SK-N-SH treated with all-trans-retinoic acid at 6 μM for 48 hours (cell line): ENCODE measurements around the gene METTL6.
"Not testable (repeated sequence)": the region's sequence is repeated elsewhere in the genome, so short reads cannot be mapped to it uniquely, and the experiment has no call there.

Source experiments
- ATAC-seq: fragments of 200-7000 bp; cut with Tn5 transposase; 3 replicates; pipeline ENCODE4 v1.9.1; 2020; ENCODE audit warnings: mild to moderate bottlenecking, moderate library complexity
- ARNTL ChIP-seq: fragments of 450-650 bp; formaldehyde crosslinking; IDR thresholded peaks from 2 replicates; pipeline ENCODE4 v1.5.0; 2020; ENCODE audit warnings: low read depth, mild to moderate bottlenecking, moderate library complexity, borderline replicate concordance
- BACH2 ChIP-seq: fragments of 250-450 bp; sonication (Bioruptor Pico); IDR thresholded peaks from 2 replicates; pipeline ENCODE4 v1.9.0; 2021; ENCODE audit warnings: mild to moderate bottlenecking, borderline replicate concordance
- CREB5 ChIP-seq: fragments of 250-450 bp; sonication (Bioruptor Pico); IDR thresholded peaks from 2 replicates; pipeline ENCODE4 v1.5.1; 2020; ENCODE audit warnings: low read depth, mild to moderate bottlenecking, moderate library complexity
- CSDC2 ChIP-seq: fragments of 250-450 bp; sonication (Bioruptor Pico); IDR thresholded peaks from 2 replicates; pipeline ENCODE4 v1.5.0; 2020; ENCODE audit warnings: mild to moderate bottlenecking, moderate library complexity
- CSRNP3 ChIP-seq: fragments of 250-450 bp; sonication (Bioruptor Pico); IDR thresholded peaks from 2 replicates; pipeline ENCODE4 v1.5.1; 2021; ENCODE audit warnings: mild to moderate bottlenecking, moderate library complexity
- ESRRG ChIP-seq: fragments of 250-450 bp; sonication (Bioruptor Pico); IDR thresholded peaks from 2 replicates; pipeline ENCODE4 v1.6.1; 2021; ENCODE audit warnings: mild to moderate bottlenecking
- OSR1 ChIP-seq: fragments of 250-450 bp; sonication (Bioruptor Pico); IDR thresholded peaks from 2 replicates; pipeline ENCODE4 v1.8.0; 2022; ENCODE audit warnings: moderate library complexity, mild to moderate bottlenecking, inconsistent platforms
- PPARA ChIP-seq: fragments of 250-450 bp; sonication (Bioruptor Pico); IDR thresholded peaks from 2 replicates; pipeline ENCODE4 v1.5.0; 2020; ENCODE audit warnings: mild to moderate bottlenecking, borderline replicate concordance
- RARB ChIP-seq: fragments of 250-450 bp; sonication (Bioruptor Pico); IDR thresholded peaks from 2 replicates; pipeline ENCODE4 v1.8.0; 2021; ENCODE audit warnings: mild to moderate bottlenecking, moderate library complexity
- SNAI2 ChIP-seq: fragments of 250-450 bp; sonication (Bioruptor Pico); IDR thresholded peaks from 2 replicates; pipeline ENCODE4 v1.5.0; 2020; ENCODE audit warnings: mild to moderate bottlenecking, moderate library complexity
- TCF4 ChIP-seq: fragments of 250-450 bp; sonication (Bioruptor Pico); IDR thresholded peaks from 2 replicates; pipeline ENCODE4 v1.8.0; 2021; ENCODE audit warnings: mild to moderate bottlenecking, moderate library complexity, borderline replicate concordance
- TOX ChIP-seq: fragments of 250-450 bp; sonication (Bioruptor Pico); IDR thresholded peaks from 2 replicates; pipeline ENCODE4 v1.8.0; 2021; ENCODE audit warnings: mild to moderate bottlenecking, moderate library complexity, borderline replicate concordance
- ZC3H10 ChIP-seq: fragments of 250-450 bp; sonication (Bioruptor Pico); IDR thresholded peaks from 2 replicates; pipeline ENCODE4 v1.5.1; 2021; ENCODE audit warnings: mild to moderate bottlenecking, moderate library complexity
- ZFP30 ChIP-seq: fragments of 450-650 bp; formaldehyde crosslinking; IDR thresholded peaks from 2 replicates; pipeline ENCODE4 v1.5.0; 2022; ENCODE audit warnings: mild to moderate bottlenecking, moderate library complexity
- ZNF70 ChIP-seq: fragments of 450-650 bp; formaldehyde crosslinking; IDR thresholded peaks from 2 replicates; pipeline ENCODE4 v1.5.0; 2020; ENCODE audit warnings: mild to moderate bottlenecking, moderate library complexity
- ZNF8 ChIP-seq: fragments of 450-650 bp; formaldehyde crosslinking; IDR thresholded peaks from 2 replicates; pipeline ENCODE4 v1.5.0; 2020; ENCODE audit warnings: mild to moderate bottlenecking, moderate library complexity
- TF ChIP-seq, protein P1 (sequence below): fragments of 250-450 bp; sonication (Bioruptor Pico); IDR thresholded peaks from 2 replicates; pipeline ENCODE4 v1.8.0; 2021; ENCODE audit warnings: low read depth, mild to moderate bottlenecking, moderate library complexity, borderline replicate concordance
- TF ChIP-seq, protein P2 (sequence below): fragments of 250-450 bp; sonication (Bioruptor Pico); IDR thresholded peaks from 2 replicates; pipeline ENCODE4 v1.8.0; 2020; ENCODE audit warnings: mild to moderate bottlenecking, moderate library complexity, borderline replicate concordance

Gene METTL6

GRCh38 chr3:15465876-15466585 is 38.7 kb upstream of the METTL6 start:
- no peak for ATAC-seq
- TF ChIP-seq TCF4 (CRISPR knock-in tag) (no peak), ZFP30 (no peak), BACH2 (CRISPR knock-in tag) (no peak), OSR1 (CRISPR knock-in tag) (no peak), SNAI2 (CRISPR knock-in tag) (no peak), RARB (CRISPR knock-in tag) (no peak), TOX (CRISPR knock-in tag) (no peak), CSDC2 (CRISPR knock-in tag) (no peak), PPARA (no peak)
- TF ChIP-seq, protein P1, sequence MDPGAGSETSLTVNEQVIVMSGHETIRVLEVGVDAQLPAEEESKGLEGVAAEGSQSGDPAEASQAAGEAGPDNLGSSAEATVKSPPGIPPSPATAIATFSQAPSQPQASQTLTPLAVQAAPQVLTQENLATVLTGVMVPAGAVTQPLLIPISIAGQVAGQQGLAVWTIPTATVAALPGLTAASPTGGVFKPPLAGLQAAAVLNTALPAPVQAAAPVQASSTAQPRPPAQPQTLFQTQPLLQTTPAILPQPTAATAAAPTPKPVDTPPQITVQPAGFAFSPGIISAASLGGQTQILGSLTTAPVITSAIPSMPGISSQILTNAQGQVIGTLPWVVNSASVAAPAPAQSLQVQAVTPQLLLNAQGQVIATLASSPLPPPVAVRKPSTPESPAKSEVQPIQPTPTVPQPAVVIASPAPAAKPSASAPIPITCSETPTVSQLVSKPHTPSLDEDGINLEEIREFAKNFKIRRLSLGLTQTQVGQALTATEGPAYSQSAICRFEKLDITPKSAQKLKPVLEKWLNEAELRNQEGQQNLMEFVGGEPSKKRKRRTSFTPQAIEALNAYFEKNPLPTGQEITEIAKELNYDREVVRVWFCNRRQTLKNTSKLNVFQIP (CRISPR knock-in tag): no peak

DNA sequence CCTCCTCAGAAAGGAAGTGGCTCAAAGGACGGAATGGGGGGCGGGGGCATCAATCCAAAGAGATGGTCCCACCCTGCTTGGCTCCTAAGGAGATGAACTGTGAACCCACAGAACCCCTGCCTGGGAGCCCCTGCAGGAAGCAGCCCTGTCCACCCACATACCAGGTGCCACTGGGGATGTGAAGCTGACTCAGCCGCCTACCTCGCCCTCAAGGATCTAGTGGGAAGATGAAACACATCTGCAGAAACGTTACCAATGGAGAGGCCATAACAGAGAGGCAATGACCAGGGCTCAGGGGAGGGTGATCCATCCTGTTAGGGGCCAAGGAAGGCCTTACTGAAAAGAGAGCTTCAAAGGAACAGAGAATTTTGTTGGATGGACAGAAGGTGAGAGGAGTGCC is 35.1 kb upstream of the METTL6 start:
- TF ChIP-seq BACH2 (CRISPR knock-in tag): no peak
- no peak for TF ChIP-seq CSDC2 (CRISPR knock-in tag)
- TF ChIP-seq, protein P1 (CRISPR knock-in tag): no peak
- TF ChIP-seq ZC3H10 (CRISPR knock-in tag): no peak
- TF ChIP-seq ESRRG (CRISPR knock-in tag): no peak
- no peak for TF ChIP-seq CSRNP3 (CRISPR knock-in tag)
- TF ChIP-seq RARB (CRISPR knock-in tag): no peak
- TF ChIP-seq CREB5 (CRISPR knock-in tag): no peak
- TF ChIP-seq ARNTL: no peak
- TF ChIP-seq ZFP30: no peak
- TF ChIP-seq PPARA: no peak
- TF ChIP-seq ZNF8 (CRISPR knock-in tag): no peak
- no peak for ATAC-seq

DNA sequence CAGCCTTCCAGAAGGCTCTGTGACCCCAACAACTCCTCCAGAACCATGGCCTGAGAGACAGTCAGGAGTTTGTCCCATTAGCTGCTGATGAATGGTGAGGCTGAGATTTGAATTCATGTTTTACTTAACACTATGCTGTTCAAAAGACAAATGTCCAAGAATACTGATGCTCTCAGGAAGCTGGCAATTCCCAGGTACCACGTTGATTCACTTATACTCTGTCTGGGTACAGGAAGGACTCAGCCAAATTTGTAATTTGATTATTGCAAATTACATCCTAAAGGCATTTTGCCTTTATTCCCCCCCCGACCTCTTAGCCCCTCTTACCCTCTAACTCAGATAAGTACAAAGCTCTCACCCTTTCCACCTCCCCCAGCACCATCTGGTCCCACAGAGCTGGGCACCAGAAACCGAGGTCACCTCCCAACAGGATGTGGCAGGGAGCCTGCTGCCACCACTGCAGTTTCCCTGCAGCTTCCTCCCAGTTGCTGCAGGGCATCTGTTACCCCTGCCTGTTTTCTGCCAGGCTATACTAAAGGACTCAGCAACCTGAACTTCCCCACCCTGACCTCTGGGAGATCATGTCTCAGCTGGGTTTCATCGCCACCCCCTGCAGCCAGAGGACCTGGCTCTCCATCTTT is 33.7 kb upstream of the METTL6 start:
- ATAC-seq: peak; percentile 52
- TF ChIP-seq TCF4 (CRISPR knock-in tag): peak; percentile 35; the same call in 1 of the 2 replicates
- TF ChIP-seq, protein P2, sequence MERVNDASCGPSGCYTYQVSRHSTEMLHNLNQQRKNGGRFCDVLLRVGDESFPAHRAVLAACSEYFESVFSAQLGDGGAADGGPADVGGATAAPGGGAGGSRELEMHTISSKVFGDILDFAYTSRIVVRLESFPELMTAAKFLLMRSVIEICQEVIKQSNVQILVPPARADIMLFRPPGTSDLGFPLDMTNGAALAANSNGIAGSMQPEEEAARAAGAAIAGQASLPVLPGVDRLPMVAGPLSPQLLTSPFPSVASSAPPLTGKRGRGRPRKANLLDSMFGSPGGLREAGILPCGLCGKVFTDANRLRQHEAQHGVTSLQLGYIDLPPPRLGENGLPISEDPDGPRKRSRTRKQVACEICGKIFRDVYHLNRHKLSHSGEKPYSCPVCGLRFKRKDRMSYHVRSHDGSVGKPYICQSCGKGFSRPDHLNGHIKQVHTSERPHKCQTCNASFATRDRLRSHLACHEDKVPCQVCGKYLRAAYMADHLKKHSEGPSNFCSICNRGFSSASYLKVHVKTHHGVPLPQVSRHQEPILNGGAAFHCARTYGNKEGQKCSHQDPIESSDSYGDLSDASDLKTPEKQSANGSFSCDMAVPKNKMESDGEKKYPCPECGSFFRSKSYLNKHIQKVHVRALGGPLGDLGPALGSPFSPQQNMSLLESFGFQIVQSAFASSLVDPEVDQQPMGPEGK (CRISPR knock-in tag): no peak

DNA sequence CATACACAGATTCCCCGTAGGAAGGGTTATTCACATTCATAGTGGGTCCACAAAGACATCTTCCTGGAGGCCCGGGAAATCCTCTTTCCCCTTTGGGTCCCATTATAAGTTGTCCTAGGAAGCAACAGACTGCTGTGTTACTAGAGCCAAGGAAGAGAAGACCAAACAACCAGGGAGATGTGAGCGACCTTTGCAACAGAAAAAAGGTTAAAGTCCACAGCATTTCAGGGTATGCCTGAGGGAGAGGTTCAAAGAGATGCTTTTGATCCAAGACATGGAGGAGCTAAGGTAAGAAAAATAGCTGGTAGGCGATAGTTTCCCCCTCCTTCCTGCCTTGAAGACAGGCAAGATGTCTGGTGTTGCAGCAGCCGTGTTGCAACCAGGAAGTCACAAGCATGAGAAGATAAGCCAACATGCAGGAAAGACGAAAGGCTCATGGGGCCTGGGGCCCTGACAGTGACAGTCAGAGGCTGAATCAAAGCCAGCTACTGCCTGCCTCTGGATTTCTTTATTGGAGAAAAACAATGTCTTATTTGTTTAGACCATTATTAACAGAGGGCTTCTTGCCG is 31.0 kb upstream of the METTL6 start:
- no peak for TF ChIP-seq ZNF70 (CRISPR knock-in tag)
- TF ChIP-seq, protein P2 (CRISPR knock-in tag): no peak
- TF ChIP-seq RARB (CRISPR knock-in tag): no peak
- TF ChIP-seq CREB5 (CRISPR knock-in tag): no peak
- ATAC-seq: no peak

GRCh38 chr3:15456915-15457314 is 29.6 kb upstream of the METTL6 start:
- ATAC-seq: not testable (repeated sequence)
